ENCODE measurements around the gene SLC25A47. TPM values are rescaled to one million over a fixed set of nuclear protein-coding genes. Genes with fewer than 3 reads are reported as not detected.

Gene SLC25A47
- total and polyA plus RNA-seq, 9 of the 15 experiments (the other 6 are each of a cell fraction or from before 2014, with no cell fraction given) = 0.09 to 0.23 (median 0.22) TPM; not detected in 6

DNA sequence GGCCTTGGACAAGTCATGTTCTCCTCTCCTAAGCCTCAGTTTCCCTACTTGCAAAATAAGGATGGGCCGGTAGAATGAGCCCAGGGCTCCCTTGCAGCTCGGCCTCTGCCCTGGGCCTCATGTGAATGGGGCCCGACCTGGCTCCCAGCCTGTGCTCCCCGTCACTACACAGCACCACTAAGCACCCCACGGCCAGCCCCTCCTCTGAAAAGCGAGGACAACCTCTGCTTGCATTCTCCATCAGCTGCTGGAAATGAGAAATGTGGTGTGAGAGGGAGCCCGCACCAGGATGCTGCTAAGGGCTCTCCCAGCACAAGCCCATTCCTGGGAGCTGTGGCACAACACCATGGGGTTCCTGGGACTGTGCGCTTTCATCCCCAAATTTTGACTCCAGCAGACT, 10.2 kb downstream of the SLC25A47 start (continued):
- TF ChIP-seq, protein P1, sequence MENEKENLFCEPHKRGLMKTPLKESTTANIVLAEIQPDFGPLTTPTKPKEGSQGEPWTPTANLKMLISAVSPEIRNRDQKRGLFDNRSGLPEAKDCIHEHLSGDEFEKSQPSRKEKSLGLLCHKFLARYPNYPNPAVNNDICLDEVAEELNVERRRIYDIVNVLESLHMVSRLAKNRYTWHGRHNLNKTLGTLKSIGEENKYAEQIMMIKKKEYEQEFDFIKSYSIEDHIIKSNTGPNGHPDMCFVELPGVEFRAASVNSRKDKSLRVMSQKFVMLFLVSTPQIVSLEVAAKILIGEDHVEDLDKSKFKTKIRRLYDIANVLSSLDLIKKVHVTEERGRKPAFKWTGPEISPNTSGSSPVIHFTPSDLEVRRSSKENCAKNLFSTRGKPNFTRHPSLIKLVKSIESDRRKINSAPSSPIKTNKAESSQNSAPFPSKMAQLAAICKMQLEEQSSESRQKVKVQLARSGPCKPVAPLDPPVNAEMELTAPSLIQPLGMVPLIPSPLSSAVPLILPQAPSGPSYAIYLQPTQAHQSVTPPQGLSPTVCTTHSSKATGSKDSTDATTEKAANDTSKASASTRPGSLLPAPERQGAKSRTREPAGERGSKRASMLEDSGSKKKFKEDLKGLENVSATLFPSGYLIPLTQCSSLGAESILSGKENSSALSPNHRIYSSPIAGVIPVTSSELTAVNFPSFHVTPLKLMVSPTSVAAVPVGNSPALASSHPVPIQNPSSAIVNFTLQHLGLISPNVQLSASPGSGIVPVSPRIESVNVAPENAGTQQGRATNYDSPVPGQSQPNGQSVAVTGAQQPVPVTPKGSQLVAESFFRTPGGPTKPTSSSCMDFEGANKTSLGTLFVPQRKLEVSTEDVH (IDR thresholded peaks at IDR 0.05; ENCODE audit: low read depth, partially characterized antibody) = peak; percentile 47
- TF ChIP-seq ZNF324 (CRISPR knock-in tag; IDR thresholded peaks at IDR 0.05) = no peak
- no peak for TF ChIP-seq TCF3 (CRISPR knock-in tag; IDR thresholded peaks at IDR 0.05)
- TF ChIP-seq ZNF408 (CRISPR knock-in tag; IDR thresholded peaks at IDR 0.05; ENCODE audit: low read depth) = no peak
- no peak for TF ChIP-seq HNRNPLL (IDR thresholded peaks at IDR 0.05; ENCODE audit: low read depth, low read length, poor library complexity, severe bottlenecking)
- TF ChIP-seq ZKSCAN8 (CRISPR knock-in tag; IDR thresholded peaks at IDR 0.05) = no peak
- TF ChIP-seq, protein P2, sequence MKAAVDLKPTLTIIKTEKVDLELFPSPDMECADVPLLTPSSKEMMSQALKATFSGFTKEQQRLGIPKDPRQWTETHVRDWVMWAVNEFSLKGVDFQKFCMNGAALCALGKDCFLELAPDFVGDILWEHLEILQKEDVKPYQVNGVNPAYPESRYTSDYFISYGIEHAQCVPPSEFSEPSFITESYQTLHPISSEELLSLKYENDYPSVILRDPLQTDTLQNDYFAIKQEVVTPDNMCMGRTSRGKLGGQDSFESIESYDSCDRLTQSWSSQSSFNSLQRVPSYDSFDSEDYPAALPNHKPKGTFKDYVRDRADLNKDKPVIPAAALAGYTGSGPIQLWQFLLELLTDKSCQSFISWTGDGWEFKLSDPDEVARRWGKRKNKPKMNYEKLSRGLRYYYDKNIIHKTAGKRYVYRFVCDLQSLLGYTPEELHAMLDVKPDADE (conservative IDR thresholded peaks at IDR 0.05; ENCODE audit: control insufficient read depth, low read depth, low read length) = no peak
- TF ChIP-seq CCNT2 (IDR thresholded peaks at IDR 0.05; ENCODE audit: borderline replicate concordance, extremely low read depth, insufficient read length, low read depth, low read length) = peak; percentile 47
- no peak for TF ChIP-seq NFRKB (IDR thresholded peaks at IDR 0.05; ENCODE audit: low read depth)
- no peak for TF ChIP-seq PRMT5 (CRISPR knock-in tag; IDR thresholded peaks at IDR 0.05)
- TF ChIP-seq HNRNPL (IDR thresholded peaks at IDR 0.05; ENCODE audit: low read depth, low read length) = no peak
- TF ChIP-seq SP1 (CRISPR knock-in tag; IDR thresholded peaks at IDR 0.05) = no peak
- TF ChIP-seq TARDBP (IDR thresholded peaks at IDR 0.05) = no peak

Data from K562 (cell line).